ENCODE data around the gene TSPAN9. TPM values are rescaled to one million over a fixed set of nuclear protein-coding genes. Genes with fewer than 3 reads are reported as not detected.

The TSPAN9 gene
- total RNA-seq, 2 donors from 2014 or later: 0.58 to 1.2 TPM

- no peak for ATAC-seq (replicated peaks in 1 of 2)
Observed at GRCh38 chr12:3197131-3197818, 120.1 kb downstream of the TSPAN9 start.

GRCh38 chr12:3199551-3200031 is 122.4 kb downstream of the TSPAN9 start:
- Mint-ChIP-seq H3K27ac (no peak overlapping the region), H3K36me3 (ENCODE audit: insufficient read depth in 2 of 2) (no peaks in the 10 kb centered on the region), H3K4me1 (ENCODE audit: low read depth) (peaks cover 14% of the 10 kb centered on the region), H3K4me3 (peak overlapping the region; percentile 75 to 78), H3K27me3 (ENCODE audit: low read depth) (peaks cover 31% of the 10 kb centered on the region), H3K9me3 (no peaks in the 10 kb centered on the region)
- DNase-seq (no peak), ATAC-seq (replicated peaks in 1 of 2) (peak; percentile 3 to 31)

More at GRCh38 chr12:3197131-3197818, 120.1 kb downstream of the TSPAN9 start:
- Mint-ChIP-seq H3K9me3 (no peaks in the 10 kb centered on the region), H3K4me1 (ENCODE audit: low read depth) (peaks cover 14% of the 10 kb centered on the region), H3K4me3 (no peak overlapping the region), H3K27ac (no peak overlapping the region), H3K36me3 (ENCODE audit: insufficient read depth in 2 of 2) (no peaks in the 10 kb centered on the region), H3K27me3 (ENCODE audit: low read depth) (peaks cover 17% of the 10 kb centered on the region)
- DNase-seq: no peak

- peak; percentile 29 to 39 for ATAC-seq (replicated peaks in 1 of 2)
- peak in 1 of 2 donors; percentile 6 for DNase-seq
Observed at GRCh38 chr12:3200032-3200617, 122.9 kb downstream of the TSPAN9 start.

GRCh38 chr12:3200814-3201233 is 123.6 kb downstream of the TSPAN9 start:
- Mint-ChIP-seq H3K27me3 (ENCODE audit: low read depth) (peaks cover 31% of the 10 kb centered on the region), H3K4me3 (no peak overlapping the region), H3K27ac (no peak overlapping the region), H3K4me1 (ENCODE audit: low read depth) (peaks cover 14% of the 10 kb centered on the region), H3K36me3 (ENCODE audit: insufficient read depth in 2 of 2) (no peaks in the 10 kb centered on the region), H3K9me3 (no peaks in the 10 kb centered on the region)
- ATAC-seq (replicated peaks in 1 of 2): no peak
- no peak for DNase-seq

More at GRCh38 chr12:3200032-3200617, 122.9 kb downstream of the TSPAN9 start:
- Mint-ChIP-seq H3K9me3 (no peaks in the 10 kb centered on the region), H3K27me3 (ENCODE audit: low read depth) (peaks cover 31% of the 10 kb centered on the region), H3K36me3 (ENCODE audit: insufficient read depth in 2 of 2) (no peaks in the 10 kb centered on the region), H3K4me3 (peak overlapping the region; percentile 75 to 78), H3K4me1 (ENCODE audit: low read depth) (peaks cover 14% of the 10 kb centered on the region), H3K27ac (no peak overlapping the region)

- H3K36me3 Mint-ChIP-seq (ENCODE audit: insufficient read depth in 2 of 2): no peaks in the 10 kb centered on the region
- H3K27me3 Mint-ChIP-seq (ENCODE audit: low read depth): peaks cover 31% of the 10 kb centered on the region
- no peak overlapping the region for H3K27ac Mint-ChIP-seq
- H3K4me3 Mint-ChIP-seq: peak overlapping the region; percentile 24 to 64
- DNase-seq (no peak), ATAC-seq (replicated peaks in 1 of 2) (no peak)
- no peaks in the 10 kb centered on the region for H3K9me3 Mint-ChIP-seq
- peaks cover 14% of the 10 kb centered on the region for H3K4me1 Mint-ChIP-seq (ENCODE audit: low read depth)
Observed at GRCh38 chr12:3201339-3202051, 124.3 kb downstream of the TSPAN9 start.

GRCh38 chr12:3202096-3202495 is 124.9 kb downstream of the TSPAN9 start:
- no peak for ATAC-seq (replicated peaks in 1 of 2)
- no peak overlapping the region for H3K27ac Mint-ChIP-seq
- DNase-seq: no peak
- H3K36me3 Mint-ChIP-seq (ENCODE audit: insufficient read depth in 2 of 2): no peaks in the 10 kb centered on the region
- H3K4me3 Mint-ChIP-seq: no peak overlapping the region
- H3K4me1 Mint-ChIP-seq (ENCODE audit: low read depth): peaks cover 14% of the 10 kb centered on the region
- H3K27me3 Mint-ChIP-seq (ENCODE audit: low read depth): peaks cover 31% of the 10 kb centered on the region
- no peaks in the 10 kb centered on the region for H3K9me3 Mint-ChIP-seq

GRCh38 chr12:3202734-3203446 is 125.7 kb downstream of the TSPAN9 start:
- H3K4me1 Mint-ChIP-seq (ENCODE audit: low read depth): peaks cover 14% of the 10 kb centered on the region
- DNase-seq: peak; percentile 55 to 72
- H3K27ac Mint-ChIP-seq: no peak overlapping the region
- no peaks in the 10 kb centered on the region for H3K9me3 Mint-ChIP-seq
- peak; percentile 34 to 47 for ATAC-seq (replicated peaks in 1 of 2)
- no peak overlapping the region for H3K4me3 Mint-ChIP-seq
- peaks cover 31% of the 10 kb centered on the region for H3K27me3 Mint-ChIP-seq (ENCODE audit: low read depth)
- no peaks in the 10 kb centered on the region for H3K36me3 Mint-ChIP-seq (ENCODE audit: insufficient read depth in 2 of 2)

GRCh38 chr12:3203713-3204112 is 126.5 kb downstream of the TSPAN9 start:
- Mint-ChIP-seq H3K27me3 (ENCODE audit: low read depth) (peaks cover 30% of the 10 kb centered on the region), H3K4me1 (ENCODE audit: low read depth) (peaks cover 14% of the 10 kb centered on the region), H3K4me3 (no peak overlapping the region), H3K36me3 (ENCODE audit: insufficient read depth in 2 of 2) (no peaks in the 10 kb centered on the region), H3K27ac (no peak overlapping the region), H3K9me3 (no peaks in the 10 kb centered on the region)
- ATAC-seq (replicated peaks in 1 of 2) (no peak), DNase-seq (no peak)

- ATAC-seq (replicated peaks in 1 of 2) (peak in 1 of 2 donors; percentile 26), DNase-seq (no peak)
- H3K27ac Mint-ChIP-seq: no peak overlapping the region
- H3K4me1 Mint-ChIP-seq (ENCODE audit: low read depth): peaks cover 12% of the 10 kb centered on the region
- H3K9me3 Mint-ChIP-seq: no peaks in the 10 kb centered on the region
- H3K36me3 Mint-ChIP-seq (ENCODE audit: insufficient read depth in 2 of 2): no peaks in the 10 kb centered on the region
- H3K27me3 Mint-ChIP-seq (ENCODE audit: low read depth): peaks cover 26% of the 10 kb centered on the region
- no peak overlapping the region for H3K4me3 Mint-ChIP-seq
Observed at GRCh38 chr12:3204143-3204542, 127.0 kb downstream of the TSPAN9 start.

- Mint-ChIP-seq H3K9me3 (no peaks in the 10 kb centered on the region), H3K4me1 (ENCODE audit: low read depth) (peaks cover 6% of the 10 kb centered on the region), H3K27me3 (ENCODE audit: low read depth) (peaks cover 22% of the 10 kb centered on the region), H3K36me3 (ENCODE audit: insufficient read depth in 2 of 2) (no peaks in the 10 kb centered on the region), H3K4me3 (no peak overlapping the region), H3K27ac (no peak overlapping the region)
- DNase-seq: no peak
- ATAC-seq (replicated peaks in 1 of 2): no peak
Observed at GRCh38 chr12:3204730-3205531, 127.8 kb downstream of the TSPAN9 start.

GRCh38 chr12:3205742-3206519 is 128.8 kb downstream of the TSPAN9 start:
- no peak overlapping the region for H3K27ac Mint-ChIP-seq
- ATAC-seq (replicated peaks in 1 of 2) (no peak), DNase-seq (no peak)
- H3K9me3 Mint-ChIP-seq: no peaks in the 10 kb centered on the region
- no peak overlapping the region for H3K4me3 Mint-ChIP-seq
- no peaks in the 10 kb centered on the region for H3K36me3 Mint-ChIP-seq (ENCODE audit: insufficient read depth in 2 of 2)
- H3K4me1 Mint-ChIP-seq (ENCODE audit: low read depth): peaks cover 5% of the 10 kb centered on the region
- H3K27me3 Mint-ChIP-seq (ENCODE audit: low read depth): peaks cover 21% of the 10 kb centered on the region

Measured in activated T-cell treated with anti-CD3 and anti-CD28 coated beads, Interleukin-2, amount 50 U/mL, for 72 hours (primary cell).